Measurements from ENCODE around the gene ADGRB2.

GRCh38 chr1:31785020-31785946 is 21.1 kb upstream of the ADGRB2 start:
- TF ChIP-seq CTCF (IDR thresholded peaks at IDR 0.05) (no peak), POLR2AphosphoS5 (IDR thresholded peaks at IDR 0.05) (no peak), POLR2A (IDR thresholded peaks at IDR 0.05) (no peak), EP300 (IDR thresholded peaks at IDR 0.05) (no peak)

Data from upper lobe of left lung (tissue), 4 donors.